Osteoblast (primary cell): ENCODE data around the gene ATP12A. TPM values are rescaled to one million over a fixed set of nuclear protein-coding genes. Genes with fewer than 3 reads are reported as not detected.

Experiments
- DNase-seq: peaks from one replicate; pipeline ENCODE4 v3.0.0; 2011; ENCODE audit warnings: low spot score, mixed read lengths; ENCODE audit not compliant: insufficient read length; ENCODE audit errors: missing footprints
- H2AFZ ChIP-seq: 2 replicates; pipeline ENCODE4 v1.6.0; 2011; ENCODE audit warnings: mild to moderate bottlenecking, low read length
- H3K27ac ChIP-seq: 2 replicates; pipeline ENCODE4 v1.5.1; 2011; ENCODE audit warnings: mild to moderate bottlenecking, low read depth, low read length, moderate library complexity
- H3K27me3 ChIP-seq: 2 replicates; pipeline ENCODE4 v1.6.0; 2012; ENCODE audit warnings: mild to moderate bottlenecking, control low read depth, inconsistent platforms, low read length, moderate library complexity; ENCODE audit not compliant: insufficient read depth
- H3K36me3 ChIP-seq: 2 replicates; pipeline ENCODE4 v1.5.1; 2011; ENCODE audit warnings: mild to moderate bottlenecking, low read length, control low read depth, moderate library complexity; ENCODE audit not compliant: insufficient read depth
- H3K4me1 ChIP-seq: 2 replicates; pipeline ENCODE4 v1.5.1; 2011; ENCODE audit warnings: mild to moderate bottlenecking, low read length, control low read depth, moderate library complexity; ENCODE audit not compliant: insufficient read depth
- H3K4me2 ChIP-seq: 2 replicates; pipeline ENCODE4 v1.6.0; 2011; ENCODE audit warnings: mild to moderate bottlenecking, low read length; ENCODE audit not compliant: insufficient read depth
- H3K4me3 ChIP-seq: fragments of 200-600 bp; sonication (generic); 3 replicates; pipeline ENCODE4 v1.5.1; 2012; ENCODE audit warnings: mild to moderate bottlenecking, low read length, inconsistent platforms; ENCODE audit not compliant: insufficient read depth
- H3K79me2 ChIP-seq: 2 replicates; pipeline ENCODE4 v1.6.0; 2012; ENCODE audit warnings: mild to moderate bottlenecking, low read length, control low read depth, inconsistent platforms; ENCODE audit not compliant: insufficient read depth
- H3K9me3 ChIP-seq: 2 replicates; pipeline ENCODE4 v1.5.1; 2011; ENCODE audit warnings: low read depth, low read length, control low read depth
- H4K20me1 ChIP-seq: 2 replicates; pipeline ENCODE4 v1.6.0; 2012; ENCODE audit warnings: mild to moderate bottlenecking, low read length, control low read depth; ENCODE audit not compliant: insufficient read depth
- CTCF ChIP-seq: IDR thresholded peaks from 2 replicates; pipeline ENCODE4 v1.5.1; 2011; ENCODE audit warnings: mild to moderate bottlenecking, low read depth, low read length, moderate library complexity; ENCODE audit errors: extremely low read depth
- total RNA-seq: library from RNA; depleted of rRNA; stranded (reverse); fragments of >200 nt; gene quantifications from 2 replicates; pipeline ENCODE4 v1.2.3, GENCODE V29; 2012

The ATP12A gene
- total RNA-seq, 1 donor, result not detected

GRCh38 chr13:24678151-24678550 is 2.1 kb upstream of the ATP12A start:
- Histone ChIP-seq H3K4me1 (no peaks in the 10 kb centered on the region), H3K79me2 (no peaks in the 10 kb centered on the region), H3K4me2 (no peak overlapping the region), H3K4me3 (no peak overlapping the region), H4K20me1 (no peaks in the 10 kb centered on the region), H2AFZ (no peak overlapping the region), H3K9me3 (no peaks in the 10 kb centered on the region), H3K36me3 (no peaks in the 10 kb centered on the region), H3K27ac (no peak overlapping the region), H3K27me3 (peaks cover 28% of the 10 kb centered on the region)
- no peak for DNase-seq
- TF ChIP-seq CTCF, result no peak

- H2AFZ ChIP-seq, result no peak overlapping the region
- H4K20me1 ChIP-seq, result no peaks in the 10 kb centered on the region
- no peak overlapping the region for H3K27ac ChIP-seq
- no peaks in the 10 kb centered on the region for H3K79me2 ChIP-seq
- TF ChIP-seq CTCF, result no peak
- H3K4me3 ChIP-seq, result no peak overlapping the region
- DNase-seq, result no peak
- peaks cover 7% of the 10 kb centered on the region for H3K4me1 ChIP-seq
- peaks cover 28% of the 10 kb centered on the region for H3K27me3 ChIP-seq
- no peak overlapping the region for H3K4me2 ChIP-seq
- no peaks in the 10 kb centered on the region for H3K36me3 ChIP-seq
- H3K9me3 ChIP-seq, result no peaks in the 10 kb centered on the region
Measured at GRCh38 chr13:24679686-24680085, 522 bp upstream of the ATP12A start.

- Histone ChIP-seq H4K20me1 (no peaks in the 10 kb centered on the region), H3K4me2 (no peak overlapping the region), H3K27me3 (peaks cover 32% of the 10 kb centered on the region), H3K9me3 (no peaks in the 10 kb centered on the region), H3K27ac (no peak overlapping the region), H3K4me3 (no peak overlapping the region), H3K79me2 (no peaks in the 10 kb centered on the region), H2AFZ (no peak overlapping the region), H3K4me1 (peaks cover 10% of the 10 kb centered on the region), H3K36me3 (no peaks in the 10 kb centered on the region)
- TF ChIP-seq CTCF, result no peak
- DNase-seq, result no peak
Measured at GRCh38 chr13:24680921-24681604, 855 bp downstream of the ATP12A start.

GRCh38 chr13:24681930-24682329 is 1.7 kb downstream of the ATP12A start:
- no peaks in the 10 kb centered on the region for H3K36me3 ChIP-seq
- H3K79me2 ChIP-seq, result no peaks in the 10 kb centered on the region
- TF ChIP-seq CTCF, result no peak
- H3K27me3 ChIP-seq, result peaks cover 32% of the 10 kb centered on the region
- H3K4me2 ChIP-seq, result no peak overlapping the region
- DNase-seq, result no peak
- no peak overlapping the region for H3K27ac ChIP-seq
- no peak overlapping the region for H2AFZ ChIP-seq
- no peaks in the 10 kb centered on the region for H3K9me3 ChIP-seq
- no peak overlapping the region for H3K4me3 ChIP-seq
- peaks cover 10% of the 10 kb centered on the region for H3K4me1 ChIP-seq
- H4K20me1 ChIP-seq, result no peaks in the 10 kb centered on the region
